ENCODE results near the gene TMEM184B.

GRCh38 chr22:38247713-38248112, 25.1 kb downstream of the TMEM184B start:
- TF ChIP-seq CTCF (conservative IDR thresholded peaks at IDR 0.05; ENCODE audit: low read depth in 2 of 2) (no peak), POLR2AphosphoS5 (IDR thresholded peaks at IDR 0.05; ENCODE audit: low read depth) (no peak), EZH2 (IDR thresholded peaks at IDR 0.05; ENCODE audit: low read depth, unreplicated experiment) (no peak), ZNF114 (CRISPR knock-in tag; IDR thresholded peaks at IDR 0.05) (no peak), STAT1 (IDR thresholded peaks at IDR 0.05; ENCODE audit: unreplicated experiment) (no peak), EZH2phosphoT487 (IDR thresholded peaks at IDR 0.05; ENCODE audit: unreplicated experiment) (no peak)

Data from GM23338 (cell line).